CD14-positive monocyte (primary cell): ENCODE results near the gene CFAP61. TPM values are rescaled to one million over a fixed set of nuclear protein-coding genes. Genes with fewer than 3 reads are reported as not detected.

Experiments
- DNase-seq, 3 donors: peaks; one replicate each; pipeline ENCODE4 v3.0.0-alpha.2; 2011 to 2022
- H2AFZ ChIP-seq: 2 replicates; pipeline ENCODE4 v1.6.0; 2012; ENCODE audit warnings: mild to moderate bottlenecking, low read depth, low read length, inconsistent platforms; ENCODE audit not compliant: insufficient read depth, poor library complexity, severe bottlenecking
- H3K27ac ChIP-seq, 2 donors: 1 replicate in 1 of 2; 2 replicates in 1 of 2; pipeline ENCODE4 v1.5.1; 2012 to 2013; ENCODE audit warnings: low read length in 2 of 2, control low read depth in 1 of 2, inconsistent platforms in 1 of 2, low read depth in 1 of 2, mild to moderate bottlenecking in 1 of 2
- H3K27me3 ChIP-seq, 2 donors: one replicate each; pipeline versions ENCODE4 v1.6.0 to v1.6.1; 2011 to 2013; ENCODE audit warnings: low read length in 2 of 2; ENCODE audit not compliant: control insufficient read depth in 2 of 2, insufficient read depth in 2 of 2
- H3K36me3 ChIP-seq, 2 donors: replicated peaks in 1 of 2; 1 replicate in 1 of 2; 2 replicates in 1 of 2; pipeline versions ENCODE4 v1.5.1 to v1.6.1; 2012 to 2013; ENCODE audit warnings: low read length in 2 of 2, control low read depth in 1 of 2, inconsistent platforms in 1 of 2, mild to moderate bottlenecking in 1 of 2; ENCODE audit not compliant: insufficient read depth in 2 of 2, control insufficient read depth in 1 of 2
- H3K4me1 ChIP-seq, 2 donors: 1 replicate in 1 of 2; 2 replicates in 1 of 2; pipeline versions ENCODE4 v1.5.1 to v1.6.1; 2012 to 2013; ENCODE audit warnings: low read length in 2 of 2, control low read depth in 1 of 2, inconsistent platforms in 1 of 2, mild to moderate bottlenecking in 1 of 2, moderate library complexity in 1 of 2; ENCODE audit not compliant: insufficient read depth in 2 of 2, control insufficient read depth in 1 of 2
- H3K4me2 ChIP-seq: replicated peaks from 2 replicates; pipeline ENCODE3; 2012; ENCODE audit warnings: low read length, moderate library complexity, mild to moderate bottlenecking; ENCODE audit not compliant: poor library complexity, severe bottlenecking; ENCODE audit errors: extremely low read depth
- H3K4me3 ChIP-seq, 3 experiments: fragments of 200-600 bp in 1 of 3; sonication (generic) in 1 of 3; replicated peaks in 1 of 3; 1 replicate in 2 of 3; 2 replicates in 1 of 3; pipeline ENCODE4 v1.5.1; 2011 to 2013; ENCODE audit warnings: low read length in 3 of 3, mild to moderate bottlenecking in 3 of 3, control low read depth in 2 of 3, low read depth in 2 of 3, inconsistent platforms in 1 of 3, moderate library complexity in 1 of 3
- H3K79me2 ChIP-seq: 2 replicates; pipeline ENCODE4 v1.6.0; 2012; ENCODE audit warnings: mild to moderate bottlenecking, control low read depth, inconsistent platforms, low read length, moderate library complexity; ENCODE audit not compliant: insufficient read depth
- H3K9ac ChIP-seq: 2 replicates; pipeline ENCODE4 v1.6.0; 2017; ENCODE audit warnings: low read length, mild to moderate bottlenecking; ENCODE audit not compliant: insufficient read depth, poor library complexity, severe bottlenecking
- H3K9me3 ChIP-seq, 2 donors: replicated peaks in 1 of 2; 1 replicate in 1 of 2; 2 replicates in 1 of 2; pipeline versions ENCODE4 v1.5.1 to v1.6.1; 2012 to 2013; ENCODE audit warnings: low read length in 2 of 2, control low read depth in 1 of 2; ENCODE audit not compliant: control insufficient read depth in 1 of 2, insufficient read depth in 1 of 2
- H4K20me1 ChIP-seq: 2 replicates; pipeline ENCODE4 v1.6.0; 2012; ENCODE audit warnings: mild to moderate bottlenecking, low read length, control low read depth, moderate library complexity; ENCODE audit not compliant: insufficient read depth
- H3K27ac Mint-ChIP-seq, 7 donors: one replicate each; pipeline ENCODE4 v1.8.0; 2020; ENCODE audit warnings: mild to moderate bottlenecking in 7 of 7, mixed read lengths in 7 of 7, moderate library complexity in 6 of 7, inconsistent platforms in 2 of 7
- H3K27me3 Mint-ChIP-seq, 3 donors: one replicate each; pipeline ENCODE4 v1.8.0; 2021 to 2022; ENCODE audit warnings: low read depth in 3 of 3, mild to moderate bottlenecking in 3 of 3, mixed read lengths in 3 of 3, moderate library complexity in 3 of 3, inconsistent platforms in 1 of 3
- H3K36me3 Mint-ChIP-seq, 2 donors: one replicate each; pipeline ENCODE4 v1.8.0; 2020; ENCODE audit warnings: mixed read lengths in 2 of 2, inconsistent platforms in 1 of 2, mild to moderate bottlenecking in 1 of 2
- H3K4me1 Mint-ChIP-seq: one replicate; pipeline ENCODE4 v1.8.0; 2020; ENCODE audit warnings: mild to moderate bottlenecking, mixed read lengths
- H3K4me3 Mint-ChIP-seq, 2 donors: one replicate each; pipeline ENCODE4 v1.8.0; 2020; ENCODE audit warnings: mild to moderate bottlenecking in 2 of 2, mixed read lengths in 2 of 2, moderate library complexity in 1 of 2
- H3K9me3 Mint-ChIP-seq, 7 donors: one replicate each; pipeline ENCODE4 v1.8.0; 2020 to 2022; ENCODE audit warnings: mixed read lengths in 7 of 7, mild to moderate bottlenecking in 6 of 7, moderate library complexity in 6 of 7, inconsistent platforms in 2 of 7
- WGBS: methylation state at CpG from one replicate; pipeline ENCODE4 v1.1.5; 2013; ENCODE audit warnings: missing lambda C conversion rate; ENCODE audit not compliant: insufficient coverage; 5-methylcytosine and 5-hydroxymethylcytosine counted together
- intact Hi-C, 2 donors: fragments of 100-400 bp; cut with micrococcal nuclease; formaldehyde crosslinking; loops; one replicate each; pipeline versions ENCODE4 v1.15.0 to v1.15.1; 2023
- polyA plus RNA-seq, 3 donors: library from polyadenylated mRNA; depleted of rRNA in 1 of 3; unstranded in 2 of 3; stranded (reverse) in 1 of 3; fragments of 300-500 nt in 2 of 3; fragments of >200 nt in 1 of 3; fragmentation: Illumina TruSeq in 2 of 3; gene quantifications; 1 replicate in 2 of 3; 2 replicates in 1 of 3; pipeline ENCODE4 v1.2.3, GENCODE V29; 2012 to 2021
- TF ChIP-seq, protein P1 (sequence below): fragments of 200-600 bp; IDR thresholded peaks from one replicate; pipeline ENCODE4 v1.8.0; 2022; ENCODE audit warnings: antibody characterized with exemption, mild to moderate bottlenecking

The CFAP61 gene
- polyA plus RNA-seq, 3 donors = not detected

GRCh38 chr20:20005342-20005741 lies 47.0 kb upstream of the CFAP61 start:
- Mint-ChIP-seq H3K4me3 (no peak overlapping the region), H3K27me3 (peaks cover 0 to 2% (median 0%) of the 10 kb centered on the region in 3 donors)
- TF ChIP-seq, protein P1, sequence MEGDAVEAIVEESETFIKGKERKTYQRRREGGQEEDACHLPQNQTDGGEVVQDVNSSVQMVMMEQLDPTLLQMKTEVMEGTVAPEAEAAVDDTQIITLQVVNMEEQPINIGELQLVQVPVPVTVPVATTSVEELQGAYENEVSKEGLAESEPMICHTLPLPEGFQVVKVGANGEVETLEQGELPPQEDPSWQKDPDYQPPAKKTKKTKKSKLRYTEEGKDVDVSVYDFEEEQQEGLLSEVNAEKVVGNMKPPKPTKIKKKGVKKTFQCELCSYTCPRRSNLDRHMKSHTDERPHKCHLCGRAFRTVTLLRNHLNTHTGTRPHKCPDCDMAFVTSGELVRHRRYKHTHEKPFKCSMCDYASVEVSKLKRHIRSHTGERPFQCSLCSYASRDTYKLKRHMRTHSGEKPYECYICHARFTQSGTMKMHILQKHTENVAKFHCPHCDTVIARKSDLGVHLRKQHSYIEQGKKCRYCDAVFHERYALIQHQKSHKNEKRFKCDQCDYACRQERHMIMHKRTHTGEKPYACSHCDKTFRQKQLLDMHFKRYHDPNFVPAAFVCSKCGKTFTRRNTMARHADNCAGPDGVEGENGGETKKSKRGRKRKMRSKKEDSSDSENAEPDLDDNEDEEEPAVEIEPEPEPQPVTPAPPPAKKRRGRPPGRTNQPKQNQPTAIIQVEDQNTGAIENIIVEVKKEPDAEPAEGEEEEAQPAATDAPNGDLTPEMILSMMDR = no peak

DNA sequence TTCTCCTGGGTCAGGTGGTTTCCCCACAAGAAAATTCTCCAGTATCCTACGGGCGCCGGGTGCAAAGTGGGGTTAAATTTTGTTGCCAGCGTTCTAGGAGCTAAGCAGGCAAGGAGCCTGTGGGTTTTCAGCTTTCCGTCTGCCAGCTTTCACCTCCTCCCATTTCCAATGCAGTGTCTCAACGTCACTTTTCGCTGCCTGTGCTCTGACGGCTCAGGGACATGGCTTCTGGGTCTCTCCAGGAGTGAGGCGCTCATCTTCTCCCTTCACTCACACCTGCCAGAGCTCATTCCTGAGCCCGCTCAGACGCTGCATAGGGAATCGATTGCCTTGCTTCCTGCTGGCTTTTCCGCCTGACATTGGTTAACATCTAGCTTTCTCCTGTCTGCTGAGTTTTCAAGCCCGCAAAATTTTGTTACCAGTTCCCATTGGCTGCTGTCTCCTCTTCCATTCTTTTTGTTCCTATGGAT lies 42.5 kb upstream of the CFAP61 start:
- peak overlapping the region; percentile 37 to 49 for H3K4me3 Mint-ChIP-seq
- TF ChIP-seq, protein P1 = no peak
- H3K27ac Mint-ChIP-seq = peak overlapping the region in 1 of 7 donors; percentile 21
- H3K4me2 ChIP-seq = no peak overlapping the region
- DNase-seq = no peak
- H3K4me1 ChIP-seq = peaks cover 41 to 45% of the 10 kb centered on the region in 2 donors
- H3K9me3 ChIP-seq = no peaks in the 10 kb centered on the region
- H3K4me3 ChIP-seq = no peak overlapping the region
- H3K27ac ChIP-seq = no peak overlapping the region
- H4K20me1 ChIP-seq = no peaks in the 10 kb centered on the region
- H2AFZ ChIP-seq = peak overlapping the region; percentile 50
- intact Hi-C loops = no loop called here
- no peaks in the 10 kb centered on the region for H3K79me2 ChIP-seq
- H3K9ac ChIP-seq = no peak overlapping the region
- H3K9me3 Mint-ChIP-seq = peaks cover 0 to 1% (median 0%) of the 10 kb centered on the region in 7 donors
- peaks cover 0 to 6% (median 0%) of the 10 kb centered on the region in 3 donors for H3K27me3 Mint-ChIP-seq
- WGBS = 64% methylated on average over 9 of the region's 14 CpGs
- H3K36me3 Mint-ChIP-seq = peaks cover 0 to 4% of the 10 kb centered on the region in 2 donors
- H3K36me3 ChIP-seq = no peaks in the 10 kb centered on the region
- H3K4me1 Mint-ChIP-seq = peaks cover 47% of the 10 kb centered on the region
- no peaks in the 10 kb centered on the region for H3K27me3 ChIP-seq

More at GRCh38 chr20:20005342-20005741, 47.0 kb upstream of the CFAP61 start:
- H2AFZ ChIP-seq = no peak overlapping the region
- peaks cover 14% of the 10 kb centered on the region for H3K79me2 ChIP-seq
- Mint-ChIP-seq H3K36me3 (peaks cover 16 to 30% of the 10 kb centered on the region in 2 donors), H3K4me1 (peaks cover 72% of the 10 kb centered on the region), H3K27ac (peak overlapping the region in 5 of 7 donors; percentile 30 to 68 (median 58)), H3K9me3 (peaks cover 0 to 4% (median 0%) of the 10 kb centered on the region in 7 donors)
- H4K20me1 ChIP-seq = no peaks in the 10 kb centered on the region
- H3K27me3 ChIP-seq = no peaks in the 10 kb centered on the region
- no peak overlapping the region for H3K4me3 ChIP-seq
- intact Hi-C loops = no loop called here
- 94% methylated on average over 3 of the region's 7 CpGs for WGBS
- peaks cover 13 to 18% of the 10 kb centered on the region in 2 donors for H3K36me3 ChIP-seq
- no peak overlapping the region for H3K4me2 ChIP-seq
- no peak for DNase-seq
- H3K9me3 ChIP-seq = no peaks in the 10 kb centered on the region
- H3K9ac ChIP-seq = no peak overlapping the region
- H3K4me1 ChIP-seq = peaks cover 72% of the 10 kb centered on the region in 2 donors
- H3K27ac ChIP-seq = peak overlapping the region in 1 of 2 donors; percentile 87
